ENCODE data around the gene PSMD8.

- TF ChIP-seq CTCF (conservative IDR thresholded peaks at IDR 0.05) (no peak), EZH2 (IDR thresholded peaks at IDR 0.05; ENCODE audit: low read depth) (no peak)
These were observed 17.6 kb downstream of the PSMD8 start for GRCh38 chr19:38391911-38392464.
